HG03095 (cell line): ENCODE measurements around the gene AMZ2.

Source experiments
- ATAC-seq: cut with Tn5 transposase; IDR thresholded peaks from one replicate; pipeline ENCODE4 v1.9.1; 2021; ENCODE audit warnings: moderate library complexity; ENCODE audit not compliant: unreplicated experiment

Gene AMZ2

GRCh38 chr17:68289936-68290267, 42.1 kb downstream of the AMZ2 start:
- ATAC-seq = no peak

GRCh38 chr17:68290268-68290954, 42.6 kb downstream of the AMZ2 start:
- no peak for ATAC-seq

GRCh38 chr17:68290955-68291835, 43.4 kb downstream of the AMZ2 start, which contains the start of the genes ARSG and SLC16A6:
Gene ARSG (plus strand): TSS chr17:68291495. CDS start chr17:68307494, 15,999 bp downstream.
Gene SLC16A6 (minus strand): TSS chr17:68291127. CDS start chr17:68278320, 12,807 bp downstream.
- ATAC-seq = peak; percentile 46

- ATAC-seq = peak; percentile 48
Observed at GRCh38 chr17:68291836-68292688, 44.2 kb downstream of the AMZ2 start.

GRCh38 chr17:68292689-68293040, 44.8 kb downstream of the AMZ2 start:
- ATAC-seq = no peak

- ATAC-seq = no peak
Observed at GRCh38 chr17:68293490-68294195, 45.8 kb downstream of the AMZ2 start.

- no peak for ATAC-seq
Observed at GRCh38 chr17:68294196-68294555, 46.3 kb downstream of the AMZ2 start.

- ATAC-seq = no peak
Observed at GRCh38 chr17:68294617-68295016, 46.8 kb downstream of the AMZ2 start.

GRCh38 chr17:68295086-68295485, 47.2 kb downstream of the AMZ2 start:
- ATAC-seq = no peak

- ATAC-seq = no peak
Observed at GRCh38 chr17:68296217-68297191, 48.7 kb downstream of the AMZ2 start.

- ATAC-seq = no peak
Observed at GRCh38 chr17:68297195-68297594, 49.4 kb downstream of the AMZ2 start.

GRCh38 chr17:68298601-68299000, 50.8 kb downstream of the AMZ2 start:
- no peak for ATAC-seq

GRCh38 chr17:68299817-68300216, 52.0 kb downstream of the AMZ2 start:
- ATAC-seq = no peak

- ATAC-seq = no peak
Observed at GRCh38 chr17:68301438-68301959, 53.7 kb downstream of the AMZ2 start.

GRCh38 chr17:68302066-68302564, 54.3 kb downstream of the AMZ2 start:
- no peak for ATAC-seq

GRCh38 chr17:68302666-68303065, 54.8 kb downstream of the AMZ2 start:
- ATAC-seq = no peak

GRCh38 chr17:68304706-68305105, 56.9 kb downstream of the AMZ2 start:
- no peak for ATAC-seq

- ATAC-seq = no peak
Observed at GRCh38 chr17:68305142-68305541, 57.3 kb downstream of the AMZ2 start.
